Panc1 (cell line): Measurements from ENCODE around the gene NLRC4. TPM values are rescaled to one million over a fixed set of nuclear protein-coding genes. Genes with fewer than 3 reads are reported as not detected.

Source experiments
- ATAC-seq: fragments of 200-7000 bp; cut with Tn5 transposase; 2 replicates; pipeline ENCODE4 v1.9.1; 2020; ENCODE audit warnings: mild to moderate bottlenecking, moderate library complexity
- BruUV-seq: library from RNA; stranded (reverse); fragments of 400-500 nt; replicated peaks from 2 replicates; lab custom pipeline; 2021; lab: Mats Ljungman, UMichigan
- CTCF ChIA-PET: fragments of 300-600 bp; sonication (Branson Sonifier 250); formaldehyde crosslinking; loops from one replicate; lab custom pipeline; 2022; ENCODE audit warnings: antibody characterized with exemption; lab: Charles Lee
- POLR2A ChIA-PET: fragments of 300-600 bp; sonication (Branson Sonifier 250); formaldehyde crosslinking; loops from one replicate; lab custom pipeline; 2022; ENCODE audit warnings: antibody characterized with exemption; lab: Charles Lee
- DNase-seq: peaks from one replicate; pipeline ENCODE4 v3.0.0-alpha.2; 2010; ENCODE audit warnings: low read depth, low spot score
- H3K27ac ChIP-seq: 2 replicates; pipeline ENCODE4 v1.5.1; 2011; ENCODE audit warnings: mild to moderate bottlenecking, low read length, inconsistent platforms
- H3K27me3 ChIP-seq: fragments of 200-500 bp; sonication (Bioruptor generic); 2 replicates; pipeline ENCODE4 v1.6.0; 2014; ENCODE audit warnings: low read length, inconsistent platforms; ENCODE audit not compliant: control insufficient read depth, insufficient read depth
- H3K36me3 ChIP-seq: fragments of 200-500 bp; sonication (Bioruptor generic); 2 replicates; pipeline ENCODE4 v1.5.1; 2014; ENCODE audit warnings: inconsistent platforms, mild to moderate bottlenecking, low read length, moderate library complexity; ENCODE audit not compliant: control insufficient read depth, insufficient read depth
- H3K4me1 ChIP-seq: 2 replicates; pipeline ENCODE4 v1.5.1; 2011; ENCODE audit warnings: inconsistent platforms, mild to moderate bottlenecking, low read length, moderate library complexity; ENCODE audit not compliant: control insufficient read depth, insufficient read depth
- H3K4me3 ChIP-seq, 2 experiments: 2 replicates each; pipeline ENCODE4 v1.5.1; 2011 to 2012; ENCODE audit warnings: low read depth in 2 of 2, low read length in 2 of 2, mild to moderate bottlenecking in 2 of 2, inconsistent platforms in 1 of 2, moderate library complexity in 1 of 2
- H3K9me3 ChIP-seq: fragments of 200-500 bp; sonication (Bioruptor generic); 2 replicates; pipeline ENCODE4 v1.5.1; 2014; ENCODE audit warnings: low read depth, mild to moderate bottlenecking, inconsistent platforms, low read length, moderate library complexity; ENCODE audit not compliant: control insufficient read depth, insufficient read depth
- CTCF ChIP-seq: fragments of 450-650 bp; IDR thresholded peaks from 2 replicates; pipeline ENCODE4 v1.5.1; 2017; ENCODE audit warnings: mild to moderate bottlenecking
- POLR2AphosphoS5 ChIP-seq: IDR thresholded peaks from 2 replicates; pipeline ENCODE4 v1.6.1; 2012; ENCODE audit warnings: mild to moderate bottlenecking, low read depth, low read length, moderate library complexity
- REST ChIP-seq, 2 experiments: IDR thresholded peaks; 2 replicates each; pipeline ENCODE4 v1.6.1; 2011 to 2012; ENCODE audit warnings: low read depth in 2 of 2, control low read depth in 1 of 2, low read length in 1 of 2, mild to moderate bottlenecking in 1 of 2, moderate library complexity in 1 of 2; ENCODE audit not compliant: insufficient read depth in 1 of 2
- SIN3A ChIP-seq: IDR thresholded peaks from 2 replicates; pipeline ENCODE4 v1.6.1; 2012; ENCODE audit warnings: low read depth, mild to moderate bottlenecking, low read length, moderate library complexity, borderline replicate concordance; ENCODE audit not compliant: insufficient read depth
- TCF7L2 ChIP-seq: IDR thresholded peaks from 2 replicates; pipeline ENCODE4 v1.6.1; 2011; ENCODE audit warnings: mild to moderate bottlenecking, low read depth, low read length, inconsistent platforms
- in situ Hi-C: cut with HindIII; loops from 2 replicates; pipeline ENCODE4 v1.10.0; 2016; ENCODE audit warnings: low sequenced_read_pairs, low pct_unique_long_range_greater_than_20kb
- intact Hi-C: fragments of 100-400 bp; cut with micrococcal nuclease; formaldehyde crosslinking; loops from one replicate; pipeline ENCODE4 v1.10.0; 2022; ENCODE audit not compliant: unreplicated experiment
- total RNA-seq: library from RNA; stranded (reverse); gene quantifications from one replicate; pipeline ENCODE4 v1.2.1, GENCODE V29; 2021; ENCODE audit not compliant: unreplicated experiment

Gene NLRC4
- total RNA-seq, 1 experiment from 2014 or later: not detected

- in situ Hi-C loops: no loop called here
- no TSS peak for BruUV-seq
Measured at GRCh38 chr2:32228181-32228580, 36.5 kb downstream of the NLRC4 start.

GRCh38 chr2:32227492-32227891 lies 37.2 kb downstream of the NLRC4 start:
- Histone ChIP-seq H3K4me1 (no peaks in the 10 kb centered on the region; the same call in 1 of the 2 replicates), H3K4me3 (no peak overlapping the region), H3K27me3 (no peaks in the 10 kb centered on the region), H3K36me3 (peaks cover 8% of the 10 kb centered on the region), H3K9me3 (no peaks in the 10 kb centered on the region), H3K27ac (no peak overlapping the region)
- ChIA-PET CTCF (no interaction called here), POLR2A (no interaction called here)
- in situ Hi-C loops: no loop called here
- no peak for ATAC-seq
- intact Hi-C loops: no loop called here
- TF ChIP-seq CTCF (no peak), REST (IDR thresholded peaks at IDR 0.05; ENCODE audit: insufficient read depth in 1 of 2, low read depth in 2 of 2, low read length in 1 of 2) (no peak), POLR2AphosphoS5 (no peak), TCF7L2 (no peak), SIN3A (no peak)
- BruUV-seq: no TSS peak
- DNase-seq: no peak

More at GRCh38 chr2:32228181-32228580, 36.5 kb downstream of the NLRC4 start:
- TF ChIP-seq REST (IDR thresholded peaks at IDR 0.05; ENCODE audit: insufficient read depth in 1 of 2, low read depth in 2 of 2, low read length in 1 of 2) (no peak), SIN3A (no peak), CTCF (0 out of 2 replicates have a peak, but pooled peaks have one; percentile 12), TCF7L2 (no peak), POLR2AphosphoS5 (no peak)
- Histone ChIP-seq H3K36me3 (peaks cover 7% of the 10 kb centered on the region; the same call in 1 of the 2 replicates), H3K4me3 (no peak overlapping the region), H3K27me3 (no peaks in the 10 kb centered on the region), H3K27ac (no peak overlapping the region), H3K4me1 (no peaks in the 10 kb centered on the region; the same call in 1 of the 2 replicates), H3K9me3 (no peaks in the 10 kb centered on the region)
- ChIA-PET CTCF (no interaction called here), POLR2A (interaction anchor here (0.6 kb wide), 1 partner anchor 13 kb away, joined by 4 read pairs; no protein-coding TSS in a partner anchor)
- intact Hi-C loops: no loop called here
- DNase-seq: no peak
- no peak; the same call in 1 of the 2 replicates for ATAC-seq
